H1 (cell line): Measurements from ENCODE around the gene BCAS3. TPM values are rescaled to one million over a fixed set of nuclear protein-coding genes. Genes with fewer than 3 reads are reported as not detected.

Experiments used
- CTCF ChIA-PET: fragments of 300-600 bp; sonication (Branson Sonifier 250); formaldehyde crosslinking; loops from one replicate; lab custom pipeline; 2021; ENCODE audit not compliant: partially characterized antibody; lab: Charles Lee
- POLR2A ChIA-PET: fragments of 300-600 bp; sonication (Branson Sonifier 250); formaldehyde crosslinking; loops from one replicate; lab custom pipeline; 2021; ENCODE audit warnings: inconsistent platforms; ENCODE audit not compliant: partially characterized antibody; lab: Charles Lee
- DNase-seq, 2 experiments: peaks; one replicate each; pipeline versions ENCODE4 v3.0.0 to v3.0.0-alpha.2; 2010 to 2022; ENCODE audit warnings: low spot score in 2 of 2, low read depth in 1 of 2, mixed read lengths in 1 of 2
- FAIRE-seq: peaks from 2 replicates; lab custom pipeline; 2011; peaks lifted over from hg19 to GRCh38; lab: Jason Lieb, UNC
- H2AFZ ChIP-seq: 2 replicates; pipeline ENCODE4 v1.8.1; 2012; ENCODE audit warnings: low read length, inconsistent platforms
- H2AK5ac ChIP-seq: 2 replicates; pipeline ENCODE4 v1.6.1; 2013; ENCODE audit warnings: low read depth, low read length
- H2BK120ac ChIP-seq: replicated peaks from 2 replicates; pipeline ENCODE3; 2013; ENCODE audit warnings: low read depth, low read length, inconsistent platforms
- H2BK12ac ChIP-seq: 2 replicates; pipeline ENCODE4 v1.6.1; 2013; ENCODE audit warnings: low read depth, low read length
- H2BK15ac ChIP-seq: 2 replicates; pipeline ENCODE4 v1.6.1; 2013; ENCODE audit warnings: low read length
- H2BK20ac ChIP-seq: 2 replicates; pipeline ENCODE4 v1.6.1; 2013; ENCODE audit warnings: low read length
- H2BK5ac ChIP-seq: 2 replicates; pipeline ENCODE4 v1.6.1; 2013; ENCODE audit warnings: low read depth, low read length
- H3K14ac ChIP-seq: 2 replicates; pipeline ENCODE4 v1.6.1; 2013; ENCODE audit warnings: inconsistent platforms; ENCODE audit not compliant: insufficient read length
- H3K18ac ChIP-seq: 2 replicates; pipeline ENCODE4 v1.6.1; 2013; ENCODE audit warnings: low read length; ENCODE audit errors: extremely low read depth
- H3K23ac ChIP-seq: 2 replicates; pipeline ENCODE4 v1.6.1; 2013; ENCODE audit warnings: inconsistent platforms; ENCODE audit not compliant: insufficient read length
- H3K23me2 ChIP-seq: 2 replicates; pipeline ENCODE4 v1.6.1; 2013; ENCODE audit warnings: low read depth, low read length
- H3K27ac ChIP-seq: 2 replicates; pipeline ENCODE4 v1.6.1; 2011; ENCODE audit warnings: low read depth, low read length, inconsistent platforms
- H3K27me3 ChIP-seq, 4 experiments: replicated peaks in 1 of 4; 1 replicate in 1 of 4; 2 replicates in 3 of 4; pipeline versions ENCODE4 v1.6.1 to v1.8.1; 2011 to 2013; ENCODE audit warnings: low read length in 3 of 4, mild to moderate bottlenecking in 3 of 4, inconsistent platforms in 2 of 4, mixed read lengths in 2 of 4, moderate library complexity in 1 of 4; ENCODE audit not compliant: control insufficient read depth in 3 of 4, insufficient read depth in 3 of 4; ENCODE audit errors: extremely low read depth in 1 of 4
- H3K36me3 ChIP-seq, 4 experiments: 2 replicates each; pipeline versions ENCODE4 v1.6.1 to v1.8.1; 2011 to 2013; ENCODE audit warnings: mild to moderate bottlenecking in 4 of 4, low read length in 3 of 4, moderate library complexity in 2 of 4, control low read depth in 1 of 4, inconsistent platforms in 1 of 4; ENCODE audit not compliant: insufficient read depth in 4 of 4, control insufficient read depth in 2 of 4
- H3K4ac ChIP-seq: replicated peaks from 2 replicates; pipeline ENCODE3; 2013; ENCODE audit warnings: low read length, low read depth, mixed read lengths, inconsistent platforms; ENCODE audit not compliant: insufficient read length
- H3K4me1 ChIP-seq, 4 experiments: replicated peaks in 1 of 4; 1 replicate in 1 of 4; 2 replicates in 3 of 4; pipeline versions ENCODE4 v1.6.1 to v1.8.1; 2011 to 2013; ENCODE audit warnings: low read length in 3 of 4, inconsistent platforms in 2 of 4, mixed read lengths in 1 of 4; ENCODE audit not compliant: insufficient read depth in 4 of 4, control insufficient read depth in 3 of 4
- H3K4me2 ChIP-seq, 2 experiments: 2 replicates each; pipeline versions ENCODE4 v1.6.1 to v1.8.1; 2011 to 2013; ENCODE audit warnings: low read depth in 2 of 2, low read length in 2 of 2, control low read depth in 1 of 2, inconsistent platforms in 1 of 2, mild to moderate bottlenecking in 1 of 2; ENCODE audit not compliant: insufficient read depth in 1 of 2
- H3K4me3 ChIP-seq, 4 experiments: fragments of 200-600, 300-600 bp in 1 of 4; sonication (generic), shearing (Covaris generic), sonication (Bioruptor Twin) in 1 of 4; 2 replicates each; pipeline versions ENCODE4 v1.5.1 to v1.8.1; 2011 to 2016; ENCODE audit warnings: low read length in 4 of 4, low read depth in 3 of 4, control low read depth in 2 of 4, inconsistent platforms in 2 of 4, mild to moderate bottlenecking in 2 of 4, mixed read lengths in 1 of 4, moderate library complexity in 1 of 4; ENCODE audit not compliant: insufficient read depth in 2 of 4; ENCODE audit errors: extremely low read depth in 1 of 4
- H3K56ac ChIP-seq: replicated peaks from 2 replicates; pipeline ENCODE3; 2013; ENCODE audit warnings: low read depth, mild to moderate bottlenecking, mixed read lengths, low read length, inconsistent platforms; ENCODE audit not compliant: insufficient read length
- H3K79me1 ChIP-seq: 2 replicates; pipeline ENCODE4 v1.6.1; 2013; ENCODE audit warnings: low read depth, low read length, control low read depth
- H3K79me2 ChIP-seq, 2 experiments: 2 replicates each; pipeline versions ENCODE4 v1.6.1 to v1.8.1; 2012 to 2013; ENCODE audit warnings: low read length in 2 of 2, mild to moderate bottlenecking in 2 of 2, inconsistent platforms in 1 of 2; ENCODE audit not compliant: insufficient read depth in 2 of 2, control insufficient read depth in 1 of 2
- H3K9ac ChIP-seq, 4 experiments: replicated peaks in 1 of 4; 1 replicate in 1 of 4; 2 replicates in 3 of 4; pipeline versions ENCODE4 v1.6.1 to v1.8.1; 2011 to 2013; ENCODE audit warnings: low read depth in 3 of 4, low read length in 3 of 4, control low read depth in 2 of 4, mild to moderate bottlenecking in 2 of 4, moderate library complexity in 2 of 4, inconsistent platforms in 1 of 4; ENCODE audit errors: extremely low read depth in 1 of 4
- H3K9me3 ChIP-seq, 2 experiments: 2 replicates each; pipeline versions ENCODE4 v1.6.1 to v1.8.1; 2012 to 2013; ENCODE audit warnings: mild to moderate bottlenecking in 2 of 2, moderate library complexity in 2 of 2, control low read depth in 1 of 2, inconsistent platforms in 1 of 2, low read depth in 1 of 2, low read length in 1 of 2, mixed read lengths in 1 of 2; ENCODE audit not compliant: insufficient read depth in 2 of 2
- H4K20me1 ChIP-seq, 2 experiments: replicated peaks in 1 of 2; 2 replicates each; pipeline versions ENCODE3 to v1.8.1; 2011 to 2013; ENCODE audit warnings: inconsistent platforms in 2 of 2, low read length in 2 of 2, mild to moderate bottlenecking in 1 of 2; ENCODE audit not compliant: insufficient read depth in 2 of 2, control insufficient read depth in 1 of 2
- H4K5ac ChIP-seq: 2 replicates; pipeline ENCODE4 v1.6.1; 2013; ENCODE audit warnings: low read length, low read depth, mixed read lengths, inconsistent platforms; ENCODE audit not compliant: insufficient read length
- H4K8ac ChIP-seq: 2 replicates; pipeline ENCODE4 v1.8.0; 2013; ENCODE audit warnings: mild to moderate bottlenecking, moderate library complexity, low read length, inconsistent platforms; ENCODE audit not compliant: insufficient read depth; ENCODE audit errors: extremely low read depth
- H4K91ac ChIP-seq: replicated peaks from 2 replicates; pipeline ENCODE3; 2013; ENCODE audit warnings: low read length, mixed read lengths, inconsistent platforms; ENCODE audit not compliant: insufficient read length
- CBX8 ChIP-seq: fragments of 300-800, 300-1000 bp; sonication (generic); IDR thresholded peaks from 2 replicates; pipeline ENCODE4 v1.7.1; 2016; ENCODE audit warnings: low read depth, low read length, borderline replicate concordance
- HDAC6 ChIP-seq: IDR thresholded peaks from one replicate; pipeline ENCODE4 v1.7.1; 2012; ENCODE audit warnings: low read depth, mild to moderate bottlenecking, inconsistent platforms, low read length, moderate library complexity
- JUN ChIP-seq: IDR thresholded peaks from 2 replicates; pipeline ENCODE4 v1.6.1; 2011; ENCODE audit warnings: low read depth, mild to moderate bottlenecking, improper control_type of control experiment, low read length
- KDM4A ChIP-seq: IDR thresholded peaks from one replicate; pipeline ENCODE4 v1.7.1; 2012; ENCODE audit warnings: low read depth, mild to moderate bottlenecking, moderate library complexity, low read length, inconsistent platforms; ENCODE audit not compliant: severe bottlenecking
- MAX ChIP-seq: IDR thresholded peaks from 2 replicates; pipeline ENCODE4 v1.6.1; 2012; ENCODE audit warnings: inconsistent platforms
- POLR2AphosphoS5 ChIP-seq: IDR thresholded peaks from 2 replicates; pipeline ENCODE4 v1.6.1; 2011; ENCODE audit warnings: low read depth, low read length
- RFX5 ChIP-seq: IDR thresholded peaks from 2 replicates; pipeline ENCODE4 v1.6.1; 2011; ENCODE audit warnings: low read depth, low read length, improper control_type of control experiment, borderline replicate concordance
- SIRT6 ChIP-seq: IDR thresholded peaks from one replicate; pipeline ENCODE4 v1.7.1; 2012; ENCODE audit warnings: low read length, inconsistent platforms
- SIX5 ChIP-seq: IDR thresholded peaks from 2 replicates; pipeline ENCODE4 v1.6.1; 2011; ENCODE audit warnings: mild to moderate bottlenecking, low read depth, low read length
- SP1 ChIP-seq: IDR thresholded peaks from 2 replicates; pipeline ENCODE4 v1.6.1; 2011; ENCODE audit warnings: low read depth, low read length
- TAF1 ChIP-seq: IDR thresholded peaks from 2 replicates; pipeline ENCODE4 v1.6.1; 2011; ENCODE audit warnings: mild to moderate bottlenecking, low read depth, low read length
- TEAD4 ChIP-seq: IDR thresholded peaks from 2 replicates; pipeline ENCODE4 v1.6.1; 2012; ENCODE audit warnings: low read depth, low read length, inconsistent platforms, mixed read lengths
- USF2 ChIP-seq: IDR thresholded peaks from 2 replicates; pipeline ENCODE4 v1.6.1; 2011; ENCODE audit warnings: low read length, improper control_type of control experiment
- WGBS, 2 experiments: shearing (Covaris generic) in 1 of 2; methylation state at CpG; one replicate each; pipeline versions ENCODE4 v1.1.6 to v1.1.7; 2013 to 2015; ENCODE audit warnings: low lambda C conversion rate in 2 of 2, mixed read lengths in 2 of 2, inconsistent platforms in 1 of 2, low coverage in 1 of 2, missing lambda C conversion rate in 1 of 2; ENCODE audit not compliant: insufficient replicate concordance in 2 of 2, insufficient coverage in 1 of 2, insufficient read length in 1 of 2; ENCODE audit errors: extremely low coverage in 1 of 2, missing lambda C conversion rate in 1 of 2; 5-methylcytosine and 5-hydroxymethylcytosine counted together
- polyA plus RNA-seq, 7 experiments: library from polyadenylated mRNA; depleted of rRNA in 3 of 7; stranded (reverse) in 5 of 7; unstranded in 2 of 7; fragments of >200 nt in 5 of 7; fragments of 200-250 nt in 2 of 7; gene quantifications; 1 replicate in 5 of 7; 2 replicates in 1 of 7; 4 replicates in 1 of 7; pipeline versions ENCODE4 v1.2.1 to v1.2.3, GENCODE V29; 2011 to 2013; ENCODE audit warnings: missing spikeins in 2 of 7, mixed read lengths in 2 of 7
- total RNA-seq: library from RNA; stranded (reverse); fragmentation: NEBNext Ultra II Directional; extraction: Animal tissue kit (Norgen Biotek cat#: 25700); gene quantifications from 2 replicates; pipeline ENCODE4 v1.2.1, GENCODE V29; 2021

Gene BCAS3
- total and polyA plus RNA-seq, 2 of the 8 experiments (the other 6 are each of a cell fraction or from before 2014, with no cell fraction given) = 9.9 to 13.3 TPM

- no peak overlapping the region for H4K5ac ChIP-seq
- no peak for TF ChIP-seq TAF1
- TF ChIP-seq SP1 = no peak
- no peak for TF ChIP-seq MAX
- TF ChIP-seq CBX8 = no peak
- TF ChIP-seq RFX5 = no peak
- no peak for TF ChIP-seq USF2
- TF ChIP-seq SIX5 = no peak
- TF ChIP-seq JUN = no peak
- no peak for TF ChIP-seq HDAC6
- no peak for TF ChIP-seq TEAD4
- TF ChIP-seq KDM4A = no peak
- TF ChIP-seq SIRT6 = no peak
- no peak for TF ChIP-seq POLR2AphosphoS5
- POLR2A ChIA-PET = no interaction called here
- no peak overlapping the region for H3K56ac ChIP-seq
- no peak overlapping the region for H3K23ac ChIP-seq
- no peak overlapping the region for H3K4ac ChIP-seq
- H3K27ac ChIP-seq = no peak overlapping the region
- H4K20me1 ChIP-seq = no peaks in the 10 kb centered on the region
- FAIRE-seq (no peak), DNase-seq (no peak)
- H2AFZ ChIP-seq = no peak overlapping the region
- CTCF ChIA-PET = interaction anchor here (0.6 to 1.7 kb wide), 5 partner anchors 13 to 90 kb away, joined by 3 to 4 read pairs (median 3); no protein-coding TSS in a partner anchor
- H3K4me2 ChIP-seq = no peak overlapping the region
- H3K14ac ChIP-seq = no peak overlapping the region
- no peaks in the 10 kb centered on the region for H3K79me1 ChIP-seq
- no peak overlapping the region for H3K9ac ChIP-seq
- no peak overlapping the region for H3K4me3 ChIP-seq
- no peak overlapping the region for H2BK120ac ChIP-seq
- no peaks in the 10 kb centered on the region for H3K36me3 ChIP-seq
- H3K23me2 ChIP-seq = no peaks in the 10 kb centered on the region
- no peaks in the 10 kb centered on the region for H3K27me3 ChIP-seq
- H4K91ac ChIP-seq = no peak overlapping the region
- no peak overlapping the region for H2BK5ac ChIP-seq
- no peaks in the 10 kb centered on the region for H3K4me1 ChIP-seq
- H2BK15ac ChIP-seq = no peak overlapping the region
- H2BK12ac ChIP-seq = no peak overlapping the region
- no peaks in the 10 kb centered on the region for H3K79me2 ChIP-seq
- no peak overlapping the region for H4K8ac ChIP-seq
- H3K18ac ChIP-seq = no peak overlapping the region
- no peak overlapping the region for H2AK5ac ChIP-seq
- H2BK20ac ChIP-seq = no peak overlapping the region
- no peaks in the 10 kb centered on the region for H3K9me3 ChIP-seq
- WGBS, 2 experiments = 96% methylated on average over 9 of the region's 9 CpGs; no CpG with 5 or more reads in 1 of the 2 experiments
Observed at GRCh38 chr17:61331886-61332285, 654.2 kb downstream of the BCAS3 start.
